ENCODE data around the gene TMEM184B. TPM values are rescaled to one million over a fixed set of nuclear protein-coding genes. Genes with fewer than 3 reads are reported as not detected.

TMEM184B gene
- total RNA-seq, 1 donor from 2014 or later: 26.5 TPM

DNA sequence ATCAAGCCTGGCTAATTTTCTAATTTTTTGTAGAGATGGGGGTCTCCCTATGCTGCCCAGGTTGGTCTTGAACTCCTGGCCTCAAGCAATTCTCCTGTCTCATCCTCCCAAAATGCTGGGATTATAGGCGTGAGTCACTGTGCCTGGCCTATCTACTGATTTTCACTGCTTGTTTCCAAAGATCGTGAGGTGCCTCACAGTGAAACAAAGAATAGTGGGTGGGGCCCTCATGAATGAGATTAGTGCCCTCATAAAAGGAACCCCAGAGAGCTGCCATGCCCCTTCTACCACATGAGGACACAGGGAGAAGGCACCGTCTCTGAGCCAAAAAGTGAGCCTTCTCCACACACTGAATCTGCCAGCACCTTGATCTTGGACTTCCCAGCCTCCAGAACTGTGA is 23.5 kb downstream of the TMEM184B start:
- no peak overlapping the region for H2AFZ ChIP-seq (replicated peaks)
- DNase-seq (ENCODE audit: low spot score): no peak
- no peaks in the 10 kb centered on the region for H3K9me3 ChIP-seq (ENCODE audit: low read depth)
- no peaks in the 10 kb centered on the region for H3K36me3 ChIP-seq
- no peak overlapping the region for H3K4me3 ChIP-seq
- Mint-ChIP-seq H3K9me3 (peaks cover 3% of the 10 kb centered on the region), H3K4me1 (peaks cover 5% of the 10 kb centered on the region), H3K4me3 (no peak overlapping the region), H3K27me3 (ENCODE audit: insufficient read depth, low read depth) (peaks cover 5% of the 10 kb centered on the region), H3K27ac (no peak overlapping the region), H3K36me3 (peaks cover 4% of the 10 kb centered on the region)
- no peak overlapping the region for H3K9ac ChIP-seq
- no peaks in the 10 kb centered on the region for H3F3A ChIP-seq (ENCODE audit: low read depth)
- H3K27ac ChIP-seq: no peak overlapping the region
- H3K27me3 ChIP-seq: no peaks in the 10 kb centered on the region
- peaks cover 17% of the 10 kb centered on the region for H4K20me1 ChIP-seq (ENCODE audit: low read depth)
- H3K79me2 ChIP-seq (ENCODE audit: low read depth): peaks cover 34% of the 10 kb centered on the region
- no peak for TF ChIP-seq EZH2 (IDR thresholded peaks at IDR 0.05)
- TF ChIP-seq EZH2phosphoT487 (IDR thresholded peaks at IDR 0.05): no peak
- TF ChIP-seq, protein P1, sequence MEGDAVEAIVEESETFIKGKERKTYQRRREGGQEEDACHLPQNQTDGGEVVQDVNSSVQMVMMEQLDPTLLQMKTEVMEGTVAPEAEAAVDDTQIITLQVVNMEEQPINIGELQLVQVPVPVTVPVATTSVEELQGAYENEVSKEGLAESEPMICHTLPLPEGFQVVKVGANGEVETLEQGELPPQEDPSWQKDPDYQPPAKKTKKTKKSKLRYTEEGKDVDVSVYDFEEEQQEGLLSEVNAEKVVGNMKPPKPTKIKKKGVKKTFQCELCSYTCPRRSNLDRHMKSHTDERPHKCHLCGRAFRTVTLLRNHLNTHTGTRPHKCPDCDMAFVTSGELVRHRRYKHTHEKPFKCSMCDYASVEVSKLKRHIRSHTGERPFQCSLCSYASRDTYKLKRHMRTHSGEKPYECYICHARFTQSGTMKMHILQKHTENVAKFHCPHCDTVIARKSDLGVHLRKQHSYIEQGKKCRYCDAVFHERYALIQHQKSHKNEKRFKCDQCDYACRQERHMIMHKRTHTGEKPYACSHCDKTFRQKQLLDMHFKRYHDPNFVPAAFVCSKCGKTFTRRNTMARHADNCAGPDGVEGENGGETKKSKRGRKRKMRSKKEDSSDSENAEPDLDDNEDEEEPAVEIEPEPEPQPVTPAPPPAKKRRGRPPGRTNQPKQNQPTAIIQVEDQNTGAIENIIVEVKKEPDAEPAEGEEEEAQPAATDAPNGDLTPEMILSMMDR (IDR thresholded peaks at IDR 0.05): no peak
- H3K4me2 ChIP-seq: no peak overlapping the region
- H3K4me1 ChIP-seq: no peaks in the 10 kb centered on the region

DNA sequence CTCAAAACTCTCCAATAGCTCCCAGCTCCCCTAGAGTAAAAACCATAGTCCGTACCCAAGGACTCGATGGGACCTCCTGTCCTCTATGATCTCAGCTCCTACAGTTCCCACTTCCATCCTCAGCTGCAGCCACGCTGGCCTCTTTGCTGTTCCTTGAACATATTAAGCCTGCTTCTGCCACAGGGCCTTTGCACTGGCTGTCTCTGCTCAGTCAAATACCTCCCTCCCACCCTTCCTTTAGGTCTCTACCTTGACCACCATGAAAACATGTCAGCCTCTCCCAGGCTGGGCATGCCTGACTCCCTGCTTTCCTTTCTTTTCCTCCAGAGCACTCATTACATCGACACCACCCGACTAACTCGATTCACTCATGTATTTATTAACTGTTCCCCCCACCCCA is 24.5 kb downstream of the TMEM184B start:
- Mint-ChIP-seq H3K36me3 (peaks cover 10% of the 10 kb centered on the region), H3K9me3 (peaks cover 3% of the 10 kb centered on the region), H3K4me1 (peaks cover 15% of the 10 kb centered on the region), H3K27ac (no peak overlapping the region), H3K27me3 (ENCODE audit: insufficient read depth, low read depth) (peaks cover 5% of the 10 kb centered on the region), H3K4me3 (no peak overlapping the region)
- no peaks in the 10 kb centered on the region for H3F3A ChIP-seq (ENCODE audit: low read depth)
- H3K27ac ChIP-seq: no peak overlapping the region
- H2AFZ ChIP-seq (replicated peaks): no peak overlapping the region
- no peak overlapping the region for H3K9ac ChIP-seq
- H3K9me3 ChIP-seq (ENCODE audit: low read depth): no peaks in the 10 kb centered on the region
- H3K4me2 ChIP-seq: no peak overlapping the region
- no peaks in the 10 kb centered on the region for H3K27me3 ChIP-seq
- no peaks in the 10 kb centered on the region for H3K36me3 ChIP-seq
- H4K20me1 ChIP-seq (ENCODE audit: low read depth): peaks cover 17% of the 10 kb centered on the region
- H3K4me1 ChIP-seq: peaks cover 5% of the 10 kb centered on the region
- DNase-seq (ENCODE audit: low spot score): no peak
- H3K79me2 ChIP-seq (ENCODE audit: low read depth): peaks cover 24% of the 10 kb centered on the region
- no peak overlapping the region for H3K4me3 ChIP-seq
- TF ChIP-seq, protein P1 (IDR thresholded peaks at IDR 0.05): no peak
- no peak for TF ChIP-seq EZH2phosphoT487 (IDR thresholded peaks at IDR 0.05)
- no peak for TF ChIP-seq EZH2 (IDR thresholded peaks at IDR 0.05)

DNA sequence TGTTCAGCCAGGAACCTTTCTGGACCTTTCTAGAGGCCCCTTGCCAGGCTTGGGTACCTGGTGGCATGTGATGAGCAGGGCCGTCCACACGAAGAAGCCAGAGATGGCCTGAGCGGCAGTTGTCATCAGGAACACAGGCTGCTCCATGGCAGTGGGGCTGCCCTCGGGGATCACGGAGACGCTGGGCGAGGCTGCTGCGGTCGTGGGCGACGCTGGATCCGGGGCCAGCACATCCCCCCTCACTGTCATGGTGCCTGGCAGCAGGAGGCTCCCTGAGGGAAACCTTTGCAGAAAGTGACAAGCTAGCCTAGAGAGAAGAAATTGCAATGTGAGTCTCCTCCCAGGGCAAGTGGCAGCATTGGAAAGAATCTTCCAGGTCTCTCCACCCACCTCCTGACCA is 25.1 kb downstream of the TMEM184B start:
- Mint-ChIP-seq H3K4me3 (no peak overlapping the region), H3K27ac (no peak overlapping the region), H3K4me1 (peaks cover 20% of the 10 kb centered on the region), H3K27me3 (ENCODE audit: insufficient read depth, low read depth) (peaks cover 5% of the 10 kb centered on the region), H3K36me3 (peaks cover 10% of the 10 kb centered on the region), H3K9me3 (peaks cover 3% of the 10 kb centered on the region)
- TF ChIP-seq, protein P1 (IDR thresholded peaks at IDR 0.05): no peak
- no peak for TF ChIP-seq EZH2 (IDR thresholded peaks at IDR 0.05)
- no peak for TF ChIP-seq EZH2phosphoT487 (IDR thresholded peaks at IDR 0.05)
- Histone ChIP-seq H3K27ac (no peak overlapping the region), H4K20me1 (ENCODE audit: low read depth) (peaks cover 17% of the 10 kb centered on the region), H3K36me3 (no peaks in the 10 kb centered on the region), H3K27me3 (no peaks in the 10 kb centered on the region), H3K9me3 (ENCODE audit: low read depth) (no peaks in the 10 kb centered on the region), H3F3A (ENCODE audit: low read depth) (peaks cover under 1% of the 10 kb centered on the region), H3K4me3 (no peak overlapping the region), H3K4me1 (peaks cover 10% of the 10 kb centered on the region), H3K4me2 (no peak overlapping the region), H2AFZ (replicated peaks) (no peak overlapping the region), H3K9ac (no peak overlapping the region), H3K79me2 (ENCODE audit: low read depth) (peaks cover 18% of the 10 kb centered on the region)
- DNase-seq (ENCODE audit: low spot score): no peak
